ENCODE results near the gene CASKIN1.

Gene CASKIN1

GRCh38 chr16:2179576-2179975 is 16.8 kb downstream of the CASKIN1 start:
- no peak for TF ChIP-seq CTCF (conservative IDR thresholded peaks at IDR 0.05; ENCODE audit: low read depth, low read length)
- H3K4me3 ChIP-seq (ENCODE audit: low read depth, low read length) = no peak overlapping the region

GRCh38 chr16:2179107-2179501 is 17.3 kb downstream of the CASKIN1 start:
- no peak for DNase-seq (ENCODE audit: low read depth)
- TF ChIP-seq CTCF (conservative IDR thresholded peaks at IDR 0.05; ENCODE audit: low read depth, low read length) = no peak

More at GRCh38 chr16:2179576-2179975, 16.8 kb downstream of the CASKIN1 start:
- no peak for DNase-seq (ENCODE audit: low read depth)

GRCh38 chr16:2178321-2179106 is 17.9 kb downstream of the CASKIN1 start:
- DNase-seq (ENCODE audit: low read depth) = peak; percentile 62
- H3K4me3 ChIP-seq (ENCODE audit: low read depth, low read length) = no peak overlapping the region
- no peak for TF ChIP-seq CTCF (conservative IDR thresholded peaks at IDR 0.05; ENCODE audit: low read depth, low read length)

More at GRCh38 chr16:2179107-2179501, 17.3 kb downstream of the CASKIN1 start:
- no peak overlapping the region for H3K4me3 ChIP-seq (ENCODE audit: low read depth, low read length)

- no peak for TF ChIP-seq CTCF (conservative IDR thresholded peaks at IDR 0.05; ENCODE audit: low read depth, low read length)
- no peak overlapping the region for H3K4me3 ChIP-seq (ENCODE audit: low read depth, low read length)
- DNase-seq (ENCODE audit: low read depth) = no peak
Observed at GRCh38 chr16:2177561-2177960, 18.8 kb downstream of the CASKIN1 start.

GRCh38 chr16:2177101-2177500 is 19.3 kb downstream of the CASKIN1 start:
- TF ChIP-seq CTCF (conservative IDR thresholded peaks at IDR 0.05; ENCODE audit: low read depth, low read length) = no peak
- DNase-seq (ENCODE audit: low read depth) = no peak
- no peak overlapping the region for H3K4me3 ChIP-seq (ENCODE audit: low read depth, low read length)

GRCh38 chr16:2176047-2176446 is 20.4 kb downstream of the CASKIN1 start:
- no peak for TF ChIP-seq CTCF (conservative IDR thresholded peaks at IDR 0.05; ENCODE audit: low read depth, low read length)
- no peak for DNase-seq (ENCODE audit: low read depth)
- H3K4me3 ChIP-seq (ENCODE audit: low read depth, low read length) = no peak overlapping the region

GRCh38 chr16:2175454-2175853 is 21.0 kb downstream of the CASKIN1 start:
- no peak for DNase-seq (ENCODE audit: low read depth)
- no peak overlapping the region for H3K4me3 ChIP-seq (ENCODE audit: low read depth, low read length)
- no peak for TF ChIP-seq CTCF (conservative IDR thresholded peaks at IDR 0.05; ENCODE audit: low read depth, low read length)

All from choroid plexus epithelial cell (primary cell).